OCI-LY3 (cell line): ENCODE results near the gene MAN1A1.

Experiments
- H2AFZ ChIP-seq: fragments of 200-600, 300-600 bp; shearing (Covaris generic); 2 replicates; pipeline ENCODE4 v1.6.0; 2014; ENCODE audit warnings: antibody characterized with exemption, low read depth, low read length
- H3K27ac ChIP-seq: fragments of 200-600, 300-600 bp; sonication (generic); 2 replicates; pipeline ENCODE4 v1.5.1; 2014; ENCODE audit warnings: mild to moderate bottlenecking, low read length, moderate library complexity, mixed read lengths
- H3K27me3 ChIP-seq: fragments of 200-600, 300-600 bp; sonication (generic); 2 replicates; pipeline ENCODE4 v1.6.1; 2014; ENCODE audit warnings: low read depth, low read length, mixed read lengths
- H3K36me3 ChIP-seq: fragments of 200-600, 300-600 bp; sonication (generic); replicated peaks from 2 replicates; pipeline ENCODE3; 2014; ENCODE audit warnings: low read depth, low read length, mixed read lengths
- H3K4me1 ChIP-seq: fragments of 300-600, 200-600 bp; sonication (generic); 2 replicates; pipeline ENCODE4 v1.6.1; 2014; ENCODE audit warnings: low read length, mixed read lengths
- H3K4me2 ChIP-seq: fragments of 200-600, 300-600 bp; sonication (generic); 2 replicates; pipeline ENCODE4 v1.6.1; 2014; ENCODE audit warnings: low read length, mixed read lengths
- H3K4me3 ChIP-seq: fragments of 300-600, 200-600 bp; sonication (generic); 2 replicates; pipeline ENCODE4 v1.5.1; 2014; ENCODE audit warnings: antibody characterized with exemption, mild to moderate bottlenecking, low read length, moderate library complexity
- H3K79me2 ChIP-seq: fragments of 300-600, 200-600 bp; shearing (Covaris generic); 2 replicates; pipeline ENCODE4 v1.6.1; 2014; ENCODE audit warnings: mild to moderate bottlenecking, low read length, mixed read lengths
- H3K9ac ChIP-seq: fragments of 300-600, 200-600 bp; shearing (Covaris generic); 2 replicates; pipeline ENCODE4 v1.6.0; 2014; ENCODE audit warnings: mild to moderate bottlenecking, low read length, moderate library complexity
- H3K9me3 ChIP-seq: fragments of 200-600, 300-600 bp; shearing (Covaris generic); 2 replicates; pipeline ENCODE4 v1.6.1; 2014; ENCODE audit warnings: low read length, mixed read lengths; ENCODE audit not compliant: insufficient read depth
- H4K20me1 ChIP-seq: fragments of 200-600, 300-600 bp; sonication (generic); 2 replicates; pipeline ENCODE4 v1.6.1; 2016; ENCODE audit warnings: low read length, mixed read lengths; ENCODE audit not compliant: insufficient read depth
- EZH2phosphoT487 ChIP-seq: fragments of 200-600 bp; shearing (Covaris generic); IDR thresholded peaks from 2 replicates; pipeline ENCODE4 v1.6.1; 2018; ENCODE audit warnings: antibody characterized with exemption, mixed run types, low read depth
- TF ChIP-seq, protein P1 (sequence below): fragments of 200-600, 300-600 bp; sonication (generic); IDR thresholded peaks from 2 replicates; pipeline ENCODE4 v1.5.1; 2014; ENCODE audit warnings: antibody characterized with exemption, low read length, low read depth

The MAN1A1 gene

DNA sequence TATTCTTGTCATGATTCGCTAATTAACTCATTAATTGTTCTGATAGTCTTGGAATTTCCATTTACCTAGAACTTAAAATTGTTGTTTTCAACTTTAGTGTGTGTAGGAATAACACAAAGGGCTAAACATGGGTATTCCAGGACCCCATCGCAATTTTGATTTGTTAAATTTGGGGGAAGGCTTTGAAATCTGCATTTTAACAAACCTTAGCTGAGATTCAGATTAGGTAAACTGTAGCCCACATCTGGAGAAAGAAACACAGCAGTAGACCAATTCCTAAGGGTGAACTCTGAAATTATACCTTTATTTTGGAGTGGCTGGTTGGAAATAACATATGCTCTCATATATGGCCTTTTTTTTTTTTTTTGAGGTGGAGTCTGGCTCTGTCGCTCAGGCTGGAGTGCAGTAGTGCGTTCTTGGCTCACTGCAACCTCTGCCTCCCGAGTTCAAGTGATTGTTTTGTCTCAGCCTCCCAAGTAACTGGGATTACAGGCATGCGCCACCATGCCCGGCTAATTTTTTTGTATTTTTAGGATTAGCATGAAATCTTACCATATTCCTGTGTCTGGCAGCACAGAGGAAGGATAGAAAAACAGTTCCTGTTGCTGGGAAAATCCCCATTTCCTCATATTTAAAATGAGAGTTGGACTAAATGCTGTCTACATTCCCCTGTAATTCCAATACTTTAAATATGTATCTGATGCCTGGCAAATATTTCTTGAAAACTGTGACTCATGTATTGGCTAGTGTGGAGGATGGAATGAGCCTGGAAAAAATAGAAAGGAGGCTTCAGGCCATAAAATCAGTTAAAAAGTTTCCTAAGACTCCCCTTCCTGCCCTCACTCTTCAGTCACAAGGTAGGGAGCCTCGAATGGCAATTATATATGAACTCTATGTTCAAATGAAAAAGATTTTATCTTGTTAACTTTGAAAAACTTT lies 174.4 kb downstream of the MAN1A1 start:
- no peak overlapping the region for H3K4me3 ChIP-seq
- H3K9ac ChIP-seq, result no peak overlapping the region
- H4K20me1 ChIP-seq, result no peaks in the 10 kb centered on the region
- H3K4me1 ChIP-seq, result no peaks in the 10 kb centered on the region
- no peaks in the 10 kb centered on the region for H3K36me3 ChIP-seq
- TF ChIP-seq, protein P1, sequence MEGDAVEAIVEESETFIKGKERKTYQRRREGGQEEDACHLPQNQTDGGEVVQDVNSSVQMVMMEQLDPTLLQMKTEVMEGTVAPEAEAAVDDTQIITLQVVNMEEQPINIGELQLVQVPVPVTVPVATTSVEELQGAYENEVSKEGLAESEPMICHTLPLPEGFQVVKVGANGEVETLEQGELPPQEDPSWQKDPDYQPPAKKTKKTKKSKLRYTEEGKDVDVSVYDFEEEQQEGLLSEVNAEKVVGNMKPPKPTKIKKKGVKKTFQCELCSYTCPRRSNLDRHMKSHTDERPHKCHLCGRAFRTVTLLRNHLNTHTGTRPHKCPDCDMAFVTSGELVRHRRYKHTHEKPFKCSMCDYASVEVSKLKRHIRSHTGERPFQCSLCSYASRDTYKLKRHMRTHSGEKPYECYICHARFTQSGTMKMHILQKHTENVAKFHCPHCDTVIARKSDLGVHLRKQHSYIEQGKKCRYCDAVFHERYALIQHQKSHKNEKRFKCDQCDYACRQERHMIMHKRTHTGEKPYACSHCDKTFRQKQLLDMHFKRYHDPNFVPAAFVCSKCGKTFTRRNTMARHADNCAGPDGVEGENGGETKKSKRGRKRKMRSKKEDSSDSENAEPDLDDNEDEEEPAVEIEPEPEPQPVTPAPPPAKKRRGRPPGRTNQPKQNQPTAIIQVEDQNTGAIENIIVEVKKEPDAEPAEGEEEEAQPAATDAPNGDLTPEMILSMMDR, result no peak
- TF ChIP-seq EZH2phosphoT487, result no peak
- H3K4me2 ChIP-seq, result no peak overlapping the region
- no peaks in the 10 kb centered on the region for H3K79me2 ChIP-seq
- no peaks in the 10 kb centered on the region for H3K27me3 ChIP-seq
- no peaks in the 10 kb centered on the region for H3K9me3 ChIP-seq
- no peak overlapping the region for H2AFZ ChIP-seq
- no peak overlapping the region for H3K27ac ChIP-seq

DNA sequence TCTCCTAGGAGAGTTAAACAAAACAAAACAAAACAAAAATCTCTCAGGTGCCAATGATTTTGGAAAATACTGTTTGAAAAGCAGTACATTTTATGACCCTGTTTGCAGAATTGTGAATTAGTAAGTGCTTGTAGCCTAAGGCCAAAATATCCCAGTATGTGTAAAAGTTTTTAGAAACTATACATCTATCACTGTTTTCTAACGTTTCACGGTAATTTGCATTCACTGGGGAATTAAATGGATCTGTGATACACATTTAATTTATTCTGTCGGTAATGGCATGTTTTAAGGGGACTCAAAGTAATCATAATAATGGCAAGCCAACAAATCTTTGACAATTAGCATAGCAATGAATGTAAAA lies 175.5 kb downstream of the MAN1A1 start:
- H3K36me3 ChIP-seq, result no peaks in the 10 kb centered on the region
- H3K27me3 ChIP-seq, result no peaks in the 10 kb centered on the region
- H2AFZ ChIP-seq, result no peak overlapping the region
- no peak for TF ChIP-seq EZH2phosphoT487
- TF ChIP-seq, protein P1, result no peak
- H3K9ac ChIP-seq, result no peak overlapping the region
- no peak overlapping the region for H3K4me2 ChIP-seq
- no peaks in the 10 kb centered on the region for H3K79me2 ChIP-seq
- H3K27ac ChIP-seq, result no peak overlapping the region
- H4K20me1 ChIP-seq, result no peaks in the 10 kb centered on the region
- no peaks in the 10 kb centered on the region for H3K4me1 ChIP-seq
- H3K9me3 ChIP-seq, result no peaks in the 10 kb centered on the region
- no peak overlapping the region for H3K4me3 ChIP-seq

DNA sequence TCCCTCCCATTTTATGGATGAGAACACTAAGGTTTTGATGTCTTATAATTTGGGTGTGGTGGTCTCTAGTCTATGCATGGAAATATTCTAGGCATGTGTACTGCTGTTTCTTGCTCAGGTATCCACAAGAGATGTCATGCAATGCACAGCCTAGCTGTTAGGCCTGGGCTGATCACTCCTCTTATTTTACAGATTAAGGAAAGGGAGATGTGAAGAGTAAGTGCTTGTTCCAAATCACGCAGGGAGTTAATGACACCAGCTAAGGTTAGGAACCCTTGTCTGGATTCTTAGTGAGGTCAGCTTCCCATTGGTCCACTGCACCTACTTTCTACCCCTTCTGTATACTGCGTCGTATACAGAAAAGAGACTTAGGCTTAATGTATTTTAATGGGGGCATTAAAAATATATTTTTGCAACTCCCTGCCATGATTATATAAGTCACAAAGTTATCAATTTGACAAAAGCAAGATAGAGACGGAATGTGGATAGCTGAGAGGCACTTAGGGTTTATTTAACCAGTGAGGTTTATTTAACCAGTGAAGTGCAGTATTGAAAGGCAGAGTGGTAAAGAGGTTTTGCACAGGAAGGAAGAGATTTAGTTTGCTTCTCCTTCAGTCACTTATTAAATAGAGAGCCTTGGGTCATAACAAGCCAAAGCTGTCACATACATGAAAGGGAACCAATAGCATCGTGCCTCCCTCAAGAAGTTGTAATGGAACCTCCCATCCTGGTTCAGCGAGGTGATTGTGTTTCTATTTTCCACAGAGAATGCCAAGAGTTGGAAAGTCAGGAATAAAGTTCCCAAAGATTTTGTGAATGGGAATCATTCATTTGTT lies 176.1 kb downstream of the MAN1A1 start:
- Histone ChIP-seq H3K4me2 (no peak overlapping the region), H3K4me1 (no peaks in the 10 kb centered on the region), H3K36me3 (no peaks in the 10 kb centered on the region), H3K9me3 (no peaks in the 10 kb centered on the region), H4K20me1 (no peaks in the 10 kb centered on the region), H3K79me2 (no peaks in the 10 kb centered on the region), H2AFZ (no peak overlapping the region), H3K27me3 (no peaks in the 10 kb centered on the region), H3K9ac (no peak overlapping the region), H3K4me3 (no peak overlapping the region), H3K27ac (no peak overlapping the region)
- TF ChIP-seq EZH2phosphoT487, result no peak
- TF ChIP-seq, protein P1, result no peak

DNA sequence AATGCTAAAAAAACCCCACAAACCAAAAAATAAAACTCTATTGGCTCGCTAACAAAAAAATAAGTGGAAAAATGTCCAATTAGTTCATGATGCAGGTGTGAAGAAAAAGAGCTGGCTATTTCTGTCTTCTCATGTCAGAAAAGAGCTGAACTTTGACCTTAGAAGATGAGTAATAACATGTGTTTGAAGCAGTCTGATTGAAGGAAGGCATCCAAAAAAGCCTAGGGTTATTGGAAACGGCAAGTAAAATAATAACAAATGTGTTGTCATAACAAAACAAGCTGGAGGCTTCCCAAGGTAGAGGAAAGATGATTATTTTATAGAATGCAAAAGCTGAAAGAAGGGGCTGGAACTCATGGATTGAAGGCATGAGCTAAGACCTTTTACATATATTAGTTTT lies 176.7 kb downstream of the MAN1A1 start:
- Histone ChIP-seq H3K4me3 (no peak overlapping the region), H3K79me2 (no peaks in the 10 kb centered on the region), H3K4me1 (no peaks in the 10 kb centered on the region), H3K27ac (no peak overlapping the region), H4K20me1 (no peaks in the 10 kb centered on the region), H3K9ac (no peak overlapping the region), H2AFZ (no peak overlapping the region), H3K27me3 (no peaks in the 10 kb centered on the region), H3K36me3 (no peaks in the 10 kb centered on the region), H3K9me3 (no peaks in the 10 kb centered on the region), H3K4me2 (no peak overlapping the region)
- no peak for TF ChIP-seq EZH2phosphoT487
- TF ChIP-seq, protein P1, result no peak
